GM20000 (cell line): Measurements from ENCODE around the gene NCOA7.

Experiments
- DNase-seq: peaks from one replicate; pipeline ENCODE4 v3.0.0; 2012; ENCODE audit warnings: low spot score
- CTCF ChIP-seq: IDR thresholded peaks from 2 replicates; pipeline ENCODE4 v1.5.1; 2012; ENCODE audit warnings: mild to moderate bottlenecking, control low read depth; ENCODE audit errors: extremely low read depth, missing control alignments

The NCOA7 gene

GRCh38 chr6:125812394-125813292 lies 21.9 kb downstream of the NCOA7 start:
- no peak for TF ChIP-seq CTCF
- no peak for DNase-seq

GRCh38 chr6:125814481-125814880 lies 23.7 kb downstream of the NCOA7 start:
- DNase-seq: no peak
- TF ChIP-seq CTCF: no peak

- no peak for TF ChIP-seq CTCF
- no peak for DNase-seq
Observed at GRCh38 chr6:125815080-125815910, 24.5 kb downstream of the NCOA7 start.

- no peak for DNase-seq
- no peak for TF ChIP-seq CTCF
Observed at GRCh38 chr6:125816828-125817280, 26.1 kb downstream of the NCOA7 start.

- DNase-seq: no peak
- no peak for TF ChIP-seq CTCF
Observed at GRCh38 chr6:125818225-125818657, 27.5 kb downstream of the NCOA7 start.

- no peak for TF ChIP-seq CTCF
- no peak for DNase-seq
Observed at GRCh38 chr6:125818772-125819260, 28.1 kb downstream of the NCOA7 start.
